HG03439 (cell line): ENCODE results near the gene ERGIC1.
"Not testable (repeated sequence)": the region's sequence is repeated elsewhere in the genome, so short reads cannot be mapped to it uniquely, and the experiment has no call there.

Source experiments
- ATAC-seq: cut with Tn5 transposase; IDR thresholded peaks from one replicate; pipeline ENCODE4 v1.9.1; 2021; ENCODE audit warnings: mild to moderate bottlenecking, moderate library complexity; ENCODE audit not compliant: unreplicated experiment

Gene ERGIC1

GRCh38 chr5:172862165-172862801, 28.2 kb downstream of the ERGIC1 start:
- ATAC-seq: no peak

GRCh38 chr5:172864171-172864570, 30.1 kb downstream of the ERGIC1 start:
- not testable (repeated sequence) for ATAC-seq

GRCh38 chr5:172864747-172865146, 30.7 kb downstream of the ERGIC1 start:
- ATAC-seq: no peak

- ATAC-seq: no peak
Observed at GRCh38 chr5:172866378-172866777, 32.3 kb downstream of the ERGIC1 start.

- ATAC-seq: no peak
Observed at GRCh38 chr5:172866802-172867748, 33.0 kb downstream of the ERGIC1 start.

GRCh38 chr5:172867761-172868435, 33.8 kb downstream of the ERGIC1 start:
- no peak for ATAC-seq

- no peak for ATAC-seq
Observed at GRCh38 chr5:172868436-172868923, 34.4 kb downstream of the ERGIC1 start.

- ATAC-seq: no peak
Observed at GRCh38 chr5:172868924-172869591, 35.0 kb downstream of the ERGIC1 start.

GRCh38 chr5:172869691-172870090, 35.6 kb downstream of the ERGIC1 start:
- ATAC-seq: no peak

- ATAC-seq: no peak
Observed at GRCh38 chr5:172870291-172870714, 36.3 kb downstream of the ERGIC1 start.

- no peak for ATAC-seq
Observed at GRCh38 chr5:172870715-172871461, 36.8 kb downstream of the ERGIC1 start.

- ATAC-seq: no peak
Observed at GRCh38 chr5:172871536-172871935, 37.5 kb downstream of the ERGIC1 start.

- no peak for ATAC-seq
Observed at GRCh38 chr5:172871982-172872381, 37.9 kb downstream of the ERGIC1 start.

- ATAC-seq: no peak
Observed at GRCh38 chr5:172872997-172873491, 39.0 kb downstream of the ERGIC1 start.

GRCh38 chr5:172873513-172873912, 39.5 kb downstream of the ERGIC1 start:
- ATAC-seq: no peak

- no peak for ATAC-seq
Observed at GRCh38 chr5:172874647-172875504, 40.8 kb downstream of the ERGIC1 start.

- ATAC-seq: no peak
Observed at GRCh38 chr5:172875505-172876279, 41.6 kb downstream of the ERGIC1 start.

GRCh38 chr5:172876578-172876977, 42.5 kb downstream of the ERGIC1 start:
- ATAC-seq: no peak
